Endometrial microvascular endothelial cells (primary cell): ENCODE results near the gene LCORL. TPM values are rescaled to one million over a fixed set of nuclear protein-coding genes. Genes with fewer than 3 reads are reported as not detected.
"Not testable (repeated sequence)": the region's sequence is repeated elsewhere in the genome, so short reads cannot be mapped to it uniquely, and the experiment has no call there.

Source experiments
- in situ Hi-C: cut with HindIII; loops from 2 replicates; pipeline ENCODE4 v1.10.0; 2017; ENCODE audit warnings: low sequenced_read_pairs, low pct_unique_long_range_greater_than_20kb; ENCODE audit errors: inconsistent ontology term
- total RNA-seq: library from RNA; depleted of rRNA; stranded (reverse); fragments of >200 nt; gene quantifications from one replicate; pipeline ENCODE4 v1.2.3, GENCODE V29; 2015; ENCODE audit errors: inconsistent ontology term

Gene LCORL
- total RNA-seq, 1 donor from 2014 or later: 18.0 TPM

GRCh38 chr4:17875402-17876070 lies 146.0 kb downstream of the LCORL start:
- in situ Hi-C loops: no loop called here

- in situ Hi-C loops: no loop called here
These were observed 152.2 kb downstream of the LCORL start for GRCh38 chr4:17869327-17869726.

- in situ Hi-C loops: no loop called here
These were observed 154.3 kb downstream of the LCORL start for GRCh38 chr4:17867276-17867675.

GRCh38 chr4:17866810-17867209 lies 154.7 kb downstream of the LCORL start:
- in situ Hi-C loops: no loop called here

- in situ Hi-C loops: no loop called here
These were observed 155.6 kb downstream of the LCORL start for GRCh38 chr4:17865866-17866363.

- in situ Hi-C loops: not testable (repeated sequence)
These were observed 159.6 kb downstream of the LCORL start for GRCh38 chr4:17861906-17862305.

GRCh38 chr4:17859793-17860406 lies 161.7 kb downstream of the LCORL start:
- in situ Hi-C loops: no loop called here

GRCh38 chr4:17854036-17854435 lies 167.5 kb downstream of the LCORL start:
- in situ Hi-C loops: no loop called here

- in situ Hi-C loops: no loop called here
These were observed 169.6 kb downstream of the LCORL start for GRCh38 chr4:17851959-17852358.

- in situ Hi-C loops: not testable (repeated sequence)
These were observed 171.3 kb downstream of the LCORL start for GRCh38 chr4:17850295-17850694.

GRCh38 chr4:17846266-17846665 lies 175.3 kb downstream of the LCORL start:
- in situ Hi-C loops: no loop called here

GRCh38 chr4:17823871-17824669 lies 197.5 kb downstream of the LCORL start:
- in situ Hi-C loops: no loop called here

GRCh38 chr4:17817027-17817426 lies 204.5 kb downstream of the LCORL start:
- in situ Hi-C loops: loop anchor here (10.0 kb wide), 1 partner anchor 548 kb away; no protein-coding TSS in a partner anchor

- in situ Hi-C loops: loop anchor here (10.0 kb wide), 1 partner anchor 549 kb away; no protein-coding TSS in a partner anchor
These were observed 205.4 kb downstream of the LCORL start for GRCh38 chr4:17816142-17816541.

GRCh38 chr4:17814140-17814539 lies 207.4 kb downstream of the LCORL start:
- in situ Hi-C loops: loop anchor here (10.0 kb wide), 1 partner anchor 551 kb away; no protein-coding TSS in a partner anchor

GRCh38 chr4:17812801-17813200 lies 208.8 kb downstream of the LCORL start:
- in situ Hi-C loops: loop anchor here (10.0 kb wide), 1 partner anchor 552 kb away; no protein-coding TSS in a partner anchor

GRCh38 chr4:17812125-17812524 lies 209.4 kb downstream of the LCORL start:
- in situ Hi-C loops: loop anchor here (10.0 kb wide), 1 partner anchor 553 kb away; no protein-coding TSS in a partner anchor

GRCh38 chr4:17811078-17811603 lies 210.4 kb downstream of the LCORL start:
- in situ Hi-C loops: loop anchor here (10.0 kb wide), 1 partner anchor 554 kb away; no protein-coding TSS in a partner anchor
